ENCODE measurements around the gene TAGLN3.

The TAGLN3 gene

DNA sequence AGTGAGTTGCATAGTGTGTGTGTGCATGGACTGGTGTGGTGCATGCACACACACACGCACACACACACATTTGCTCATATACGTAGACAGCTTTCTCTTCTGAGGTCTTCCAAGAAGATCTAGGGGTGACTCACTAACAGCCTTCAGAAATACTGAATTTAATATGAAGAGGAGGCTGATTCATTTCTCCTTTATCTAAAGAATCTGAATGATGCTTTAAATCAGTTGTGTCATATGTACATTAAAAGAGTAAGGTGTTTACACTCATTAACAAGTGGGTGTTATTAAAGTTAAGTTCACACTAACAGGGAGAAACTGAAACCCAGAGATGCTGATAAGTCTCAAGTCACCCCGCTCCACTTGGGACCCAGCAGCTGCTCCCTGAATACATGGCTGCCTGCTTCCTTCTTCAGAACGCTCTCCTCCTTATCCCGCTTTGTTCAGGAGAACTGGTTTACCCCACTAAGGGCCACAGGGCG, 57.8 kb downstream of the TAGLN3 start:
- no peak for DNase-seq

DNA sequence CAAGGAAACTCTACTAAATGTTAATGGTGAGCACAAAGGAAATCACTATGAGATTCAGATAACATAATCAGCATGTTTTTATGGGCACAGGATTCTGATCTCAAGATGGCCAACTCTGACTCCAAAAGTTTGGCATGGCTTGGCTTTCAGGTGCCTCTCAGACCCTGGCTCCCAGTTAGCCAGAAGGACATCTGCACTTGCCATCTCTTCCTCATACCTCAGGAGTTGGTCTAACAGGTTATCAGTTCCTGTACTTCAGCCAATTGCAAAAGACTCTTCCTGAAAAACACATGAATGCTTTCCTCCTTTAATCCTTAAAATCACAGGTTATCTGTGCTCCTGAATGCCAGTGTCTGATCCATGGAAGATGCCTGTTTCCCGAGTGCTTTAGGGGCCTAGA, 60.8 kb downstream of the TAGLN3 start:
- no peak for DNase-seq

DNA sequence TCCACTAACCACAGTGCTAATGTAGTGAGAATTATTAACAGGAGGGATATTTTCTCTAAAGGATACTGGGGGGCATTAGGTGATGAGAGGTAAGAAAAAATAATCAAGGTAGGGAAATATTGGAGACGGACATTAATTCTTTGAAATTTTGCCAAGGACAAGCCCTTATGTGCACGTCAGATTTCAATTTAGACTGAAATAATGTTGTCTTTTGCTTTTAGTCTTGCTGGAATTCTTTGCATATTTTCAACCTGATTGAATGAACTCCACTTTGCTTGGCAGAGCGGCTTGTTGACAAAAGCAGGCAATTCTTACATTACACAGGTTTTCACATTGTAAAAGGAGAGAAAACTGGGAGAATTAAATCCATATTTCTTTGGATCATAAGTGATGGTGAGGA, 62.4 kb downstream of the TAGLN3 start:
- DNase-seq = no peak
